HG03064 (cell line): ENCODE results near the gene NCAM2.
"Not testable (repeated sequence)": the region's sequence is repeated elsewhere in the genome, so short reads cannot be mapped to it uniquely, and the experiment has no call there.

Experiments
- ATAC-seq: cut with Tn5 transposase; IDR thresholded peaks from one replicate; pipeline ENCODE4 v1.9.1; 2021; ENCODE audit warnings: low read depth; ENCODE audit not compliant: unreplicated experiment

NCAM2 gene

GRCh38 chr21:21097466-21097865, 99.3 kb downstream of the NCAM2 start:
- no peak for ATAC-seq

- no peak for ATAC-seq
Observed at GRCh38 chr21:21101911-21102310, 103.7 kb downstream of the NCAM2 start.

- no peak for ATAC-seq
Observed at GRCh38 chr21:21102896-21103295, 104.7 kb downstream of the NCAM2 start.

- ATAC-seq: no peak
Observed at GRCh38 chr21:21103692-21104091, 105.5 kb downstream of the NCAM2 start.

- no peak for ATAC-seq
Observed at GRCh38 chr21:21109736-21110135, 111.5 kb downstream of the NCAM2 start.

- no peak for ATAC-seq
Observed at GRCh38 chr21:21111309-21111920, 113.2 kb downstream of the NCAM2 start.

- no peak for ATAC-seq
Observed at GRCh38 chr21:21114461-21114860, 116.3 kb downstream of the NCAM2 start.

- ATAC-seq: no peak
Observed at GRCh38 chr21:21119091-21119490, 120.9 kb downstream of the NCAM2 start.

- no peak for ATAC-seq
Observed at GRCh38 chr21:21122680-21123079, 124.5 kb downstream of the NCAM2 start.

- no peak for ATAC-seq
Observed at GRCh38 chr21:21132390-21132789, 134.2 kb downstream of the NCAM2 start.

GRCh38 chr21:21137986-21138385, 139.8 kb downstream of the NCAM2 start:
- ATAC-seq: no peak

- no peak for ATAC-seq
Observed at GRCh38 chr21:21146587-21147373, 148.6 kb downstream of the NCAM2 start.

- no peak for ATAC-seq
Observed at GRCh38 chr21:21147374-21147745, 149.2 kb downstream of the NCAM2 start.

GRCh38 chr21:21148009-21148408, 149.8 kb downstream of the NCAM2 start:
- no peak for ATAC-seq

GRCh38 chr21:21148514-21148913, 150.3 kb downstream of the NCAM2 start:
- no peak for ATAC-seq

GRCh38 chr21:21149445-21149844, 151.2 kb downstream of the NCAM2 start:
- not testable (repeated sequence) for ATAC-seq

GRCh38 chr21:21151231-21151630, 153.0 kb downstream of the NCAM2 start:
- ATAC-seq: no peak

- no peak for ATAC-seq
Observed at GRCh38 chr21:21156397-21156796, 158.2 kb downstream of the NCAM2 start.

- no peak for ATAC-seq
Observed at GRCh38 chr21:21156957-21157356, 158.7 kb downstream of the NCAM2 start.

- ATAC-seq: no peak
Observed at GRCh38 chr21:21158376-21158918, 160.2 kb downstream of the NCAM2 start.

GRCh38 chr21:21159253-21159899, 161.2 kb downstream of the NCAM2 start:
- ATAC-seq: no peak
